ENCODE results near the gene EFHC1. TPM values are rescaled to one million over a fixed set of nuclear protein-coding genes. Genes with fewer than 3 reads are reported as not detected.
"Not testable (repeated sequence)": the region's sequence is repeated elsewhere in the genome, so short reads cannot be mapped to it uniquely, and the experiment has no call there.

Gene EFHC1
- polyA plus RNA-seq, 4 donors, result 10.4 to 23.8 (median 19.7) TPM

GRCh38 chr6:52377538-52378221 is 42.5 kb upstream of the EFHC1 start:
- H3K27ac ChIP-seq (ENCODE audit: low read depth in 1 of 3, low read length in 2 of 3), result no peak overlapping the region
- no peaks in the 10 kb centered on the region for H3K27me3 ChIP-seq (ENCODE audit: control insufficient read depth in 3 of 3, insufficient read depth in 3 of 3, low read length in 3 of 3)
- no peak for FAIRE-seq
- H3K36me3 ChIP-seq (ENCODE audit: control insufficient read depth in 3 of 3, insufficient read depth in 2 of 3, low read depth in 1 of 3, low read length in 3 of 3), result peaks cover 0 to 20% (median 7%) of the 10 kb centered on the region in 3 donors
- H3K4me3 ChIP-seq (ENCODE audit: low read depth in 1 of 3, low read length in 3 of 3), result no peak overlapping the region
- WGBS, 3 donors, result 48 to 54% (median 49%) methylated on average over 3 of the region's 3 CpGs
- DNase-seq, result no peak
- peaks cover 4 to 9% (median 7%) of the 10 kb centered on the region in 3 donors for H3K4me1 ChIP-seq (ENCODE audit: control insufficient read depth in 3 of 3, insufficient read depth in 2 of 3, low read depth in 1 of 3, low read length in 2 of 3)
- H3K9me3 ChIP-seq (ENCODE audit: control insufficient read depth in 2 of 2, insufficient read depth in 1 of 2, low read depth in 1 of 2, low read length in 1 of 2), result no peaks in the 10 kb centered on the region

- H3K27ac ChIP-seq (ENCODE audit: low read depth in 1 of 3, low read length in 2 of 3), result no peak overlapping the region
- 90 to 95% (median 93%) methylated on average over 4 of the region's 4 CpGs for WGBS, 3 donors
These were observed 38.9 kb upstream of the EFHC1 start for GRCh38 chr6:52381249-52381648.

GRCh38 chr6:52384145-52384766 is 35.9 kb upstream of the EFHC1 start:
- Histone ChIP-seq H3K27me3 (ENCODE audit: control insufficient read depth in 3 of 3, insufficient read depth in 3 of 3, low read length in 3 of 3) (no peaks in the 10 kb centered on the region), H3K4me1 (ENCODE audit: control insufficient read depth in 3 of 3, insufficient read depth in 2 of 3, low read depth in 1 of 3, low read length in 2 of 3) (peaks cover 0 to 10% (median 8%) of the 10 kb centered on the region in 3 donors), H3K4me3 (ENCODE audit: low read depth in 1 of 3, low read length in 3 of 3) (no peak overlapping the region), H3K9me3 (ENCODE audit: control insufficient read depth in 2 of 2, insufficient read depth in 1 of 2, low read depth in 1 of 2, low read length in 1 of 2) (peaks cover 0 to 4% of the 10 kb centered on the region in 2 donors), H3K27ac (ENCODE audit: low read depth in 1 of 3, low read length in 2 of 3) (no peak overlapping the region), H3K36me3 (ENCODE audit: control insufficient read depth in 3 of 3, insufficient read depth in 2 of 3, low read depth in 1 of 3, low read length in 3 of 3) (peaks cover 0 to 16% (median 8%) of the 10 kb centered on the region in 3 donors)
- FAIRE-seq (no peak), DNase-seq (no peak)
- WGBS, 3 donors, result 85 to 95% (median 86%) methylated on average over 2 of the region's 2 CpGs

More at GRCh38 chr6:52381249-52381648, 38.9 kb upstream of the EFHC1 start:
- DNase-seq, result no peak
- H3K4me3 ChIP-seq (ENCODE audit: low read depth in 1 of 3, low read length in 3 of 3), result no peak overlapping the region
- FAIRE-seq, result no peak
- no peaks in the 10 kb centered on the region for H3K27me3 ChIP-seq (ENCODE audit: control insufficient read depth in 3 of 3, insufficient read depth in 3 of 3, low read length in 3 of 3)
- H3K4me1 ChIP-seq (ENCODE audit: control insufficient read depth in 3 of 3, insufficient read depth in 2 of 3, low read depth in 1 of 3, low read length in 2 of 3), result peaks cover under 1 to 5% (median 3%) of the 10 kb centered on the region in 3 donors
- peaks cover 0 to 14% (median 8%) of the 10 kb centered on the region in 3 donors for H3K36me3 ChIP-seq (ENCODE audit: control insufficient read depth in 3 of 3, insufficient read depth in 2 of 3, low read depth in 1 of 3, low read length in 3 of 3)
- no peaks in the 10 kb centered on the region for H3K9me3 ChIP-seq (ENCODE audit: control insufficient read depth in 2 of 2, insufficient read depth in 1 of 2, low read depth in 1 of 2, low read length in 1 of 2)

- FAIRE-seq (no peak), DNase-seq (no peak)
- Histone ChIP-seq H3K27ac (ENCODE audit: low read depth in 1 of 3, low read length in 2 of 3) (no peak overlapping the region), H3K27me3 (ENCODE audit: control insufficient read depth in 3 of 3, insufficient read depth in 3 of 3, low read length in 3 of 3) (no peaks in the 10 kb centered on the region), H3K9me3 (ENCODE audit: control insufficient read depth in 2 of 2, insufficient read depth in 1 of 2, low read depth in 1 of 2, low read length in 1 of 2) (peaks cover 0 to 4% of the 10 kb centered on the region in 2 donors), H3K4me3 (ENCODE audit: low read depth in 1 of 3, low read length in 3 of 3) (no peak overlapping the region), H3K36me3 (ENCODE audit: control insufficient read depth in 3 of 3, insufficient read depth in 2 of 3, low read depth in 1 of 3, low read length in 3 of 3) (peaks cover 0 to 13% (median 7%) of the 10 kb centered on the region in 3 donors), H3K4me1 (ENCODE audit: control insufficient read depth in 3 of 3, insufficient read depth in 2 of 3, low read depth in 1 of 3, low read length in 2 of 3) (peaks cover 0 to 16% (median 12%) of the 10 kb centered on the region in 3 donors)
- 82 to 99% (median 88%) methylated on average over 4 of the region's 4 CpGs for WGBS, 3 donors
These were observed 35.1 kb upstream of the EFHC1 start for GRCh38 chr6:52385074-52385473.

- Histone ChIP-seq H3K4me1 (ENCODE audit: control insufficient read depth in 3 of 3, insufficient read depth in 2 of 3, low read depth in 1 of 3, low read length in 2 of 3) (peaks cover 3 to 26% (median 9%) of the 10 kb centered on the region in 3 donors), H3K27ac (ENCODE audit: low read depth in 1 of 3, low read length in 2 of 3) (peak overlapping the region in 2 of 3 donors; percentile 32 to 58)
- H3K9me3 ChIP-seq (ENCODE audit: control insufficient read depth in 2 of 2, insufficient read depth in 1 of 2, low read depth in 1 of 2, low read length in 1 of 2); H3K36me3 ChIP-seq (ENCODE audit: control insufficient read depth in 3 of 3, insufficient read depth in 2 of 3, low read depth in 1 of 3, low read length in 3 of 3); H3K4me3 ChIP-seq (ENCODE audit: low read depth in 1 of 3, low read length in 3 of 3); H3K27me3 ChIP-seq (ENCODE audit: control insufficient read depth in 3 of 3, insufficient read depth in 3 of 3, low read length in 3 of 3); DNase-seq; FAIRE-seq: not testable (repeated sequence)
- 77 to 89% (median 82%) methylated on average over 4 of the region's 4 CpGs for WGBS, 3 donors
These were observed 32.0 kb upstream of the EFHC1 start for GRCh38 chr6:52388119-52388518.

- Histone ChIP-seq H3K27ac (ENCODE audit: low read depth in 1 of 3, low read length in 2 of 3) (peak overlapping the region; percentile 32 to 83 (median 58)), H3K4me3 (ENCODE audit: low read depth in 1 of 3, low read length in 3 of 3) (no peak overlapping the region), H3K9me3 (ENCODE audit: control insufficient read depth in 2 of 2, insufficient read depth in 1 of 2, low read depth in 1 of 2, low read length in 1 of 2) (peaks cover 0 to 4% of the 10 kb centered on the region in 2 donors), H3K36me3 (ENCODE audit: control insufficient read depth in 3 of 3, insufficient read depth in 2 of 3, low read depth in 1 of 3, low read length in 3 of 3) (peaks cover 0 to 9% (median 2%) of the 10 kb centered on the region in 3 donors), H3K4me1 (ENCODE audit: control insufficient read depth in 3 of 3, insufficient read depth in 2 of 3, low read depth in 1 of 3, low read length in 2 of 3) (peaks cover 3 to 26% (median 9%) of the 10 kb centered on the region in 3 donors), H3K27me3 (ENCODE audit: control insufficient read depth in 3 of 3, insufficient read depth in 3 of 3, low read length in 3 of 3) (no peaks in the 10 kb centered on the region)
- DNase-seq (no peak), FAIRE-seq (no peak)
- WGBS, 3 donors, result 84 to 86% (median 85%) methylated on average over 4 of the region's 4 CpGs
These were observed 31.4 kb upstream of the EFHC1 start for GRCh38 chr6:52388790-52389189.

- no peaks in the 10 kb centered on the region for H3K27me3 ChIP-seq (ENCODE audit: control insufficient read depth in 3 of 3, insufficient read depth in 3 of 3, low read length in 3 of 3)
- FAIRE-seq (no peak), DNase-seq (no peak)
- peaks cover 3 to 26% (median 9%) of the 10 kb centered on the region in 3 donors for H3K4me1 ChIP-seq (ENCODE audit: control insufficient read depth in 3 of 3, insufficient read depth in 2 of 3, low read depth in 1 of 3, low read length in 2 of 3)
- H3K27ac ChIP-seq (ENCODE audit: low read depth in 1 of 3, low read length in 2 of 3), result peak overlapping the region; percentile 3 to 83 (median 80)
- peaks cover 0 to 9% (median 1%) of the 10 kb centered on the region in 3 donors for H3K36me3 ChIP-seq (ENCODE audit: control insufficient read depth in 3 of 3, insufficient read depth in 2 of 3, low read depth in 1 of 3, low read length in 3 of 3)
- no peak overlapping the region for H3K4me3 ChIP-seq (ENCODE audit: low read depth in 1 of 3, low read length in 3 of 3)
- 15 to 73% (median 70%) methylated on average over 1 of the region's 1 CpG for WGBS, 3 donors
- H3K9me3 ChIP-seq (ENCODE audit: control insufficient read depth in 2 of 2, insufficient read depth in 1 of 2, low read depth in 1 of 2, low read length in 1 of 2), result peaks cover 0 to 4% of the 10 kb centered on the region in 2 donors
These were observed 30.9 kb upstream of the EFHC1 start for GRCh38 chr6:52389264-52389625.

GRCh38 chr6:52389626-52390360 is 30.3 kb upstream of the EFHC1 start:
- peak; percentile 19 for FAIRE-seq
- H3K36me3 ChIP-seq (ENCODE audit: control insufficient read depth in 3 of 3, insufficient read depth in 2 of 3, low read depth in 1 of 3, low read length in 3 of 3), result peaks cover 0 to 9% (median 0%) of the 10 kb centered on the region in 3 donors
- DNase-seq, result peak; percentile 86 to 99
- H3K4me1 ChIP-seq (ENCODE audit: control insufficient read depth in 3 of 3, insufficient read depth in 2 of 3, low read depth in 1 of 3, low read length in 2 of 3), result peaks cover 3 to 26% (median 9%) of the 10 kb centered on the region in 3 donors
- H3K9me3 ChIP-seq (ENCODE audit: control insufficient read depth in 2 of 2, insufficient read depth in 1 of 2, low read depth in 1 of 2, low read length in 1 of 2), result peaks cover 0 to 4% of the 10 kb centered on the region in 2 donors
- H3K4me3 ChIP-seq (ENCODE audit: low read depth in 1 of 3, low read length in 3 of 3), result peak overlapping the region in 1 of 3 donors; percentile 1
- no peaks in the 10 kb centered on the region for H3K27me3 ChIP-seq (ENCODE audit: control insufficient read depth in 3 of 3, insufficient read depth in 3 of 3, low read length in 3 of 3)
- peak overlapping the region; percentile 57 to 83 (median 80) for H3K27ac ChIP-seq (ENCODE audit: low read depth in 1 of 3, low read length in 2 of 3)
- 1 to 11% (median 3%) methylated on average over 8 of the region's 8 CpGs for WGBS, 3 donors
